Left renal cortex interstitium (tissue), 4 donors: ENCODE results near the gene BTK. TPM values are rescaled to one million over a fixed set of nuclear protein-coding genes. Genes with fewer than 3 reads are reported as not detected.

ENCODE experiments used
- DNase-seq, 4 donors: peaks; one replicate each; pipeline ENCODE4 v3.0.0-alpha.2; 2013; ENCODE audit warnings: low read depth in 4 of 4, low spot score in 2 of 4, missing footprints in 1 of 4
- polyA plus RNA-seq, 4 donors: library from polyadenylated mRNA; unstranded; fragments of 120-200 nt; gene quantifications; one replicate each; pipeline ENCODE4 v1.2.1, GENCODE V29; 2013; ENCODE audit not compliant: insufficient read length in 4 of 4

The BTK gene
- 1 to 10 TPM; 1.8 to 2.8 (median 2.4) TPM for polyA plus RNA-seq

DNA sequence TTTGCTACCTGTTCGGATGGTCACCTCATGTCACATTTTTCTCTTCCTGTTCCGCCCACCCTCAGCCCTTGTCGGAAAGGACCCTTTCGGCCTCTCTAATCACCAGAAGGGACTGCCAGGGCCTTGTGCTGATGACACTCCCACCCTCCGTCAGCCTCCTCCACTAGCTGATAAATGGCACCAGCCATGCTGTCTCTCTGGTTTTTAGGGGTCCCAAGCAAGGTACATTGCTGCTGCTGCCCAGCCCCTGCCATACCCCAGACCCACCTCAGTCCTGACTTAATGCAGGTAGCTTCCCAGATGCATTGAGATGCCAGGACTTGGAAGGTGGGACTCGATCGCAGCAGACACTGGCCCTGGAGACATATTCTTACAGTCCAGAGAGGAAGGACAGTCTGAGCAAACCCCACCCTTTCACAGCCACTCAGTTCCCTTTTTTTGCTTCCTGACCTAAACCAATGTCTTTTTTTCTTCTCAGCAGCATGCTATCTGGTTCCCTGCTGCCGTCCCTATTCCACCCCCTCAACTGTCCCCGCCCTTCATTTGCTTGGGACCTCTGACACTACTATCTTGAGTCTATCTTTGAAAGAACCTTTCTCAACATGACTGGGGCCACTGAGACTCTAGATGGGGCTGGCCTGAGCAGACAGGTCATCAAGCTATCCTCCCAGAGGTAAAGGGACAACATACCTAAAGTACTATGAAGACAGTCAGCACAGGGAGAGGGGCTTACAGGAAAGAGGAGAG lies at the start of gene BTK:
Gene BTK, minus strand, starts transcription at position 397 of the 747 bp plus-strand sequence. CDS start 10,907 bp downstream, outside the sequence.
- no peak for DNase-seq

DNA sequence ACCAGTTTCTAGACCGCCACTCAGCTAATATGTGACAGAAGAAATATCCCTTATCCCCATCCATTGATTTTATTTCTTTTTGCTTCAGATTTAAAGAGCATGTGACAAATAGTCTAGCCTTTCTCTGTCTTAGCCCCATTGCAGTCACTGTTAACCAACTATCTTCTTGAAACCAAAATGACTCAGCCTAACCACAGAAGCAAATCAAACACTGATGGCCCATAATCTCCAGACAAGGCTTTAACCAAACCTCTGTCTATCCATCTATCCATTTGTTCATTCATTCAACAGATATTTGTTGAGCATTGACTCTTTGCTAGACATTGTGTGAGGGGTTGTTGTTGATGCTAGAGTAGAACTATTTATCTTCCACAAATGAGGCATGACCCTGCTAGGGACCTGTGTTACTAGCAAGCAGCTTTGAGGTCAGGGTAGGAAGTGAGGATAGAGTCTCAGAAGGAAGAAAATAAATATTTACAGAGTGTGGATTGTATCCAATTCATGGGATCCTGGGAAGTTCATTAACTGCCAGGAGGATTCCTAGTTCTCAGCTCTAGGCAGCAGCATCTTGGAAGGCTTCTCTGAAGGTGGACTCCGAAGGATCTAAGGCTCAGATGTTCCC lies 44.6 kb upstream of the BTK start:
- DNase-seq = no peak

DNA sequence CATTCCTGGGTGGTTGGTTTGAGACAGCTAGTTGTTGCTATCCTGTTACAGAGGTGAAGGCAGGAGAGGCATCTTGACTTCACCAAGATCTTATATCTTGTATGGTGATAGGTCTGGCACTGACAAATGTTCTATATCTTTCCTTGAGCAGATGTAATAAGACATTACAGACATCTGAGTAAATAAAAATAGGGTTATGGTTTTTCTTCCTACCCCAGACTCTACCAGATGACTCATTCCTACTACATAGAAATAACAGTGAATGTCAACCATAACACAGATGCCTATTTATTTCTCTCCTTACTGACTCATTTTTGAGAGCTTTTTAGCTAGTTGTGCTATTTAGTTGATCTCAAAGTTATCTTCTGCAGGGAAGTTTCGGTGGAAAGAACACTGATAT lies 43.9 kb upstream of the BTK start:
- DNase-seq = no peak

DNA sequence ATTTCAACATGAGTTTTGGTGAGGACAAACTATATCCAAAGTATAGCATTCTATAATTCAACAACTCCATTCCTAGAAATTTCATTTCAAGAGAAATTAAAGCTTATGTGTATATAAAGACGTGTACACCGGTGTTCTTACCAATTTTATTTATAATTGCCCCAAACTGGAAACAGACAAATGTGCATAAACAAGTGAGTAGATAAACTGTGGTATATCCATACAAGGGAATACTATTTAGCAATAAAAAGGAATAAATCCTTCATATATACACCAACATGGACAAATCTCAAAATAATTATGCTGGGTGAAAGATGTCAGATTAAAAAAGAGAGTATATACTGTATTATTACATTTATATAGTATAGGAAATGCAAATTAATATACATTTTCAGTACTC lies 42.0 kb upstream of the BTK start:
- no peak for DNase-seq

DNA sequence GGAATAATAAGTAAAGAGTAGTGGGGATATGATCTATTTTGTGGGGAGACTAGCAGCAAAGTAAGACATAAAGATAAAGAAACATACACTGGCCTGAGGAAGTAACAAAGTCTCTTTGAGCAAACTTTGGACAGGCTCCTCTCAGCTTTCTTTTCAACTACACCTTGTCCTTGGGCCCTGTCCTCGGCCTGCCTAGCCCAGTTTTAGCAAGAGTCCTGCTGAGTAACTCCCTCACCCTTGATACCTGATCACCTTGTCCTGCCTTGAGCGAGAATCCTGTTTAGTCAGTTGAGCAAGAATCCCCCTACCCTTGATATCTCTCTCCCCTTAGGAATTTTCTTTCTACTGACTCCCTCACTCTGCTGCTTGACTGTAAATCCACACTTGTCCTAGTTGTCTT lies 33.5 kb upstream of the BTK start:
- DNase-seq = no peak

DNA sequence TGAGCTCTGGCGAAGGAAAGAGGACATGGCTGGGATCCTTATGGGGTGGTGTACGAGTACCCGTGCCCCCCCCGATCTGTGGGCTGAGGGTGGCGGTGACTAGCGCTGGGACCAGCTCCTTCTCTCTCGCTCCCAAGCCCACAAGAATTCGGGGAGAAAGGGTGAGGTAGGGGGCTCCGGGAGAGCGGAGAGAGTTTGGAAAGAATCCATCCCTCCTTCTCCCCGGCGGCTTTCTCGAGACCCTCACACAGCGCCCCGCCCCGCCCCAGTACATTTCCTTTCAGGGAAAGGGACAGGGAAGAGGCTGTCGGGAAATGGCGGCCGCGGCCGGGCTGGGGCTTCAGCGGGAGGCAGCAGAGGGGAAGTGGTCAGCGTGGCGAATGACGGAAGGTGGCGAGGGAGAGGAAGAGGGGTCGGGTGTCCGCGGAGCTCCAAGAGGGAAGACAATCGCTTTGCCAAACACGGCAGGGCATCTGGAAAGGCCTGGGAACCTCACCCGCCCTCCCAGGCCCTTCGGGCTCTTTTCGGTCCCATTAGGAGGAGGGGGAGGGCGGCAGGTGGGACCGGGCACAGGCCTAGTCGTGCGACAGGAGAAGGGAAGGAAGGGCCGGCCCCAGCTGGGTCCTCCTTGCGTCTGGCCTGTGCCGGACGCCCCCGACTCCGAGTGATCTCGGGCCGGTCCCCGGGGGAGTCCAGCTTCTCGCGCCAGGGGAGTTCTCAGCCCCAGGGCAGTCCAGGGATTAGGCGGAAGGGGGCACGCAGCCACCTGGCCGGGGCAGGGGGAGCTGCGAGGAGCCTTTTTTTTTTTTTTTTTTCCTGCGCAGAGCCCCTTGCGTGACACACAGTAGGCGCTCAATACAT lies 32.2 kb upstream of the BTK start:
- peak in 1 of 4 donors; percentile 20 for DNase-seq

DNA sequence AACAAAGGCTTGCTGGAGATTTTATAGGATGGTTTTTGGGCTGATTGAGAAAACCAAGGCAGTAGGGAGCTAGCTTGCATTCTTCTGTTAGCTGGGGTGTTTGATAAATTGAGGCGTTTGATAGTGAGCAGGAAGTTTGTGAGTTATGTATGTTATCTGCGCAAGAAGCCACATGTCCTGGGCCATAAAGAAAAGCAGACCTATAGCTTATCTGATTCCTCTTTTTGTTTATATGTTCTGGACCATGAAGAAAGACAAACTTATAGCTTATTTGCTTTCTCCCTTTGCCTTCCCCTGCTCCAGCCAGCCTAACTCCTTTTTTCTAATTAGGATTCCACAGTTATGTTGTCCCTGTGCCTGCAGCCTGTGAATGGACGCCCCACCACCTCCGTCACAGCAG lies 31.2 kb upstream of the BTK start:
- no peak for DNase-seq

DNA sequence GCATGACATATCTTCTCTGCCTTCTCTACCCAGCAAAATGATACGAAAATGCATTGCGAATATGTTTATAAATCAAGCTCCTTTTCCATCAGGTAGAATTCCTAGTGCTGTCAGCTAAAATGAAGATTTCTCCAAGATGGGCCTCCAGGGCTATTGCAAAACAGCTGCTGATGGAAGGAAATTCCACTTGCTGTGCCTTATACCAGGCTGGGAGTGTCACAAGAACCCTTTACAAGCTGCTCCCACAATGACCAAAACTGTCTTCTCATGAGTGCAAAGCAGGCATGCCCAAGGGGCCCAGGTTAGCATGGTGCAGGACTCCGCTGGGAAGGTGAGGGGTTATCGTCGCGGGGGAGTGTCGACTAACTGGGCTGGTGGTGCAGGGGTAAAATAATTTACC lies 30.7 kb upstream of the BTK start:
- DNase-seq = no peak

DNA sequence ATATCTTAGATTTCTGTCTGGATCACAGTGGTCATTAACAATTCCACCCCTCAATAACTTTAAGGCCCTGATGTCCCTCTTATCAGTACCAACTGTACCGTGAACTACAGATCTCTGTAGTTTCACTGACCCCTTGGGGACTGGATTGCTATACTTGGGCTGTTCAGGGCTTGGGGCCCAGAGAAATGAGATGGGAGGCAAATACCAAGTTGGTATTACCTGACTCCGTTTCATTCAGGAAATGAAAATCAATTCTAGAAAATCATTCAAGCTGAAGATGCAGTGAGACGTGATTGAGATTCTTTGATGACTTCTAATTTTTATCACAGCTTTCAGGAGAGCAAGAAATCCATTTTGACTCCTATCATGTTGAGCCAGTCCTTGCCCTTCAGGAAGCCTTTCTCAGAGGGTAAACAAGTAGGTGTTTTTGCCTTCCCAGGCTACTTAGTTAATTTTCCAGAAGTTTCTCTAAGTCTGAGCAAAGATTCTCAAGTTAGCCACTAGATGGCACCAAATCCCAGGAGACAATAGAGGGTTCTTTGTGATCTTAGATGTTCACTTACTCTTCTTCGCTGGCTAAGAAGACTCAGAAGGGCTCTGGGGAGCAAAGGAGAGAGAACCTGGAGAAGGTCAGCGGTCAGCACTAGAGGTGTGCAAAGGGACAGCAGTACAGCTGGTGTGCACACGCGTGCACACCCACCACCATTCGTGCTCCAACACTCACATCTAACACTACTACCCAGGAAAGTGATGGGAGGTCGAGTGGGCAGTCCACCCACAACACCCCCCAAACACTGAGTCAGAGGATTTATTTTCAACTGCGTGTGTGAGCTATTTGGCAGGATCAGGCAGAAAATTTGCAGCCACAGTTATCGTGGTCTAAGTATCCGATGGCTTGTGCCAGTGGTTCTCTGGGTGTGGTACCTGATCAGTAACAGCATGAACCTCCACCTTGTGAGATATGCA lies 29.5 kb upstream of the BTK start:
- no peak for DNase-seq

DNA sequence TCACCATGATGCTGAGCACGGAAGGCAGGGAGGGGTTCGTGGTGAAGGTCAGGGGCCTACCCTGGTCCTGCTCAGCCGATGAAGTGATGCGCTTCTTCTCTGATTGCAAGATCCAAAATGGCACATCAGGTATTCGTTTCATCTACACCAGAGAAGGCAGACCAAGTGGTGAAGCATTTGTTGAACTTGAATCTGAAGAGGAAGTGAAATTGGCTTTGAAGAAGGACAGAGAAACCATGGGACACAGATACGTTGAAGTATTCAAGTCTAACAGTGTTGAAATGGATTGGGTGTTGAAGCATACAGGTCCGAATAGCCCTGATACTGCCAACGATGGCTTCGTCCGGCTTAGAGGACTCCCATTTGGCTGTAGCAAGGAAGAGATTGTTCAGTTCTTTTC lies 26.0 kb upstream of the BTK start:
- no peak for DNase-seq

DNA sequence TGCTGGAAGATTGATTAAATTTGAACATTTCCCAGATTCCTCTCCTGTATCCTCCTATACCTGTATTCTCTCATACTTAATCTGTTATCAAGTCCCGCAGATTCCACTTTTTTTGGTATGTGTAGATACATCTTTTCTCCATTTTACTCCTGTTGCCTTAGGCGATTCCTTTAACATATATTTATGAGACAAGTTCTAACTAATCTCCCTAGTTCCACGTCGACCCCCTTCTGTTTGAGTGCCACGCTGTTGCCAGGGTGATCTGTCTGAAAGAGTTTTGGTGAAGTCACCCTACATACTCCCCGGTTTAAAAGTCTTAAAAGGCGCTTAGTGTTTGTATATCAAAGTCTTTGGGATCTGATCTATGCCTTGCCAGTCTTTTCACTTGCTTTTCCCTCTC lies 24.5 kb upstream of the BTK start:
- no peak for DNase-seq

DNA sequence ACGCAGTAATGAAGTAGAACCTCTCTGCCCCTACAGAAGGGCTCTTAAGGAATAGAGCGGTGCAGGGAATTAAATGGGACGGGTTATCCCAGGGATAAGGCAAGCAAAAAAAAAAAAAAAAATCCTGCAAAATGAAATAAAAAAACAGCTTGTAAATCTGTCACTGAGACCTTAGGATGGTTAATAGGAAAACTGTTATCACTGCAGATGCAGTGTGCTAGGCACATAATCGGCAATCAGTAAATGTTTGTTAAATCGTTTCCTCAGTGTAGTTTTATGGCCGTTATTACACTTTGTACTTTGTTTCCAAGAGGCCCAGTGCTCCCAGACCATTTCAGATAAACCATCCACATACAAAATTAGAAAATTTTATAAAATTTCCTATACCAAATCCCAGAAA lies 23.1 kb upstream of the BTK start:
- no peak for DNase-seq

DNA sequence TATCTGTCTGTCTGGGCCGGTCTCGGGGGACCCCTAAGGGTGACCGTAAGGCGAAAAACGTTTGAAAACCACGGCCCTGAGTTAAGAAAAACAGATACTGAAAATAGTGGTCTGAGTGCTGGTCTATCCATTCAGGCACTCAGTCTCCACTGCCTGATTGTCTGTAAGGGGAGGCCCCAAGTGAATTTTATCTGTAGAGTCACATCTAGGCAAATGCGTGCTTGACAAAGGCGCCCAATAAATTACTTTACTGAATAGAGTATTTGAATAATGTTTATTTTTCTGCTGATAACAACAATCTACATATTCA lies 22.5 kb upstream of the BTK start:
- no peak for DNase-seq

DNA sequence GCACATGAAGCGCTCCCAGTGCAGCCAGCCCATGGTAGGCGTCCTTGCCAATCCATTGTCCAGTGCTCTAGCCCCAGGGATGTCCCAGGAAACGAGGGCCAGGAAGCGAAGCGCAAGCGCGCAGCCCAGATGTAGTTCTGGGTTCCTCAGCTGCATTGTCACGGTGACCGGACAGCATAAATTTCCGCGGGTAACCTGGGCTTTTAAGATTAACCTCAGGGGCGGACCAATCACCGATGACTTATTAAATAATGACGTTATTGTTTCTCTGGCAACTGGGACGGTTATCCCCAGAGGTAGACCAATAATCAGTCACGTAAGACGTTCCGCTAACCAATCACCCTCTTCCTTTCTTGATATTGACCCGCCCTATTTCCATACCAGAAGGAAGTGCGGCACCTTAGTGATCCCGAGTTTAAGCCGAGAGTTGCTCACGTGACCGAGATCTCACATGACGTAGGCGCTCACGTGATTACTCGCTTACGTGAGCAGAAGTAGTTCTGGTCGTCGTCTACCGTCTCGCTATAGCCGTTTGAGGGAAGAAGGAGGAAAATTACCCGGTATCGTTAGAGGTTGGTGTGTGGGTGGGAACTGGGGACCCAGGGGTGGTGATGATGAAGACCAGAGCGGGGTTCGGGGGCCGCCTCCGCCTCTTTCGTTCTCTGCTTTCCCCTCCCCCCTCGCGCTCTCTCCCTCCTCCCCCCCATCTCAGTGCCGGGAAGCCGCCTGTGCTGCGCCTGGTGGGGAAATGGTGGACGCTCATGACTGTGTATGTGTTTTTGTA lies 21.9 kb upstream of the BTK start, which contains the start of the genes GLA and HNRNPH2:
Gene GLA, minus strand, starts transcription at position 178 of the 784 bp plus-strand sequence. Its CDS starts 22 bp downstream, at position 156.
Gene HNRNPH2, plus strand, starts transcription at position 475 of the 784 bp plus-strand sequence. CDS start 3,767 bp downstream, outside the sequence.
- peak; percentile 88 to 96 (median 91) for DNase-seq

DNA sequence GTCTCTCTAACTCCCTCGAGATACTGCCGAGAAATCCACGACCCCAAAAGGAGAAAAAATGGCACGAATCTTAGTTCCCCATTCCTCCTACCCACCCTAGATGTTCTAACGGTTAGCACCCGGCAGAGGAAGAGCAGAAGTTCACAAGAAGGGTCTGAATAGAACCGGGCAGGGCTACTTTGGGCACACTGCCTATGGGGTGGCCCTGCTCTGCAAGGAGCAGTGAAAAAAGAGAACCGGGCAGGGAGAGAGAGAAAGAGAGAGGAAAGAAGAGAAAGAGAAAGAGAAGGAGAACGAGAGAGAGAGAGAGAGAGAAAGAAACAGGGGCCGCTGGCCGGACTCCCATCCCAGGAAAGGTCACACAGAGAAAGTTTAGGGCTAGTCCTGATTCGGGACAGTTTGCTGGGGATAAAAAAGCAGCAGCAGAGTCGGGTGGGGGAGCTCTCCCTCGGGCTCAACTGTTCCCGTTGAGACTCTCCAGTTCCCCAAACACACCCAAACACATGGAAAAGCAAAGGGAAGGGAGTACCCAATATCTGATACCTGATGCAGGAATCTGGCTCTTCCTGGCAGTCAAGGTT lies 21.3 kb upstream of the BTK start:
- no peak for DNase-seq

DNA sequence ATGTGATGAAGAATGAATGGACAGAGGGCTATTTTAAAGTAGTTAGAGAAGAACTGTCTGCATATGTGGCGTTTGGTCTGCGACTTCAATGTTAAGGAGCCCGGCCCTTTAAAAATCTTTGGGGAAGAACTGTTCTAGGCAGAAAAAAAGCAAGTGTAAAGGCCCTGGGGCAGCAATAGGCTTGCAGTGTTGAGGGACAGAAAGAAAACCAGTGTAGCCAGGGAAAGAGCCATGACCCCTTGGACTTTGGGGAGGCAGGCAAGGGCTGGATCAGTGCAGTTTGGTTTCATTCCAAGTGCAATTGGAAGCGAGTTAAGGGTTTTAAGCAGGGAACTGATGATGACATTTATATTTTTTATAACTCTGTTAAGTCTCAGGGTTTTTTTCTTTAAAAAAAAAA lies 13.8 kb upstream of the BTK start:
- no peak for DNase-seq

DNA sequence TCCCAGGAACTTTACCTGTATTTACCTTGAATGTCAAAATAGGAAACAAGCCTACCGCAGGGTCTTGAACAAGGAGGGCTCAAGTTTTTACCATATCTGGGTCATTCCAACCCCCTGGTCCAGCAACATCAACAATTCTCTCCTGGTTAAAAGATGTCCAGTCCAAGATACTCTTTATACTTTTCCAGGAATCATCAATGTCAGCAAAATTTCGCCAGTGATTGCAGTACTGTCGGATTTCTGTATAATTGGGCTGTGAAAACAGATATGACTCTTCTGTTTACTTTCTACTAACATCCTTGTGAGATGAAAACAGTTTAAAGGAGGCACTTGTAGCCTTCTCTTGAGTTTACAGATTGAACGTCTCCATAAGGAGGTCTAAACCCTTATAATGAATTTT lies 12.7 kb upstream of the BTK start:
- no peak for DNase-seq

DNA sequence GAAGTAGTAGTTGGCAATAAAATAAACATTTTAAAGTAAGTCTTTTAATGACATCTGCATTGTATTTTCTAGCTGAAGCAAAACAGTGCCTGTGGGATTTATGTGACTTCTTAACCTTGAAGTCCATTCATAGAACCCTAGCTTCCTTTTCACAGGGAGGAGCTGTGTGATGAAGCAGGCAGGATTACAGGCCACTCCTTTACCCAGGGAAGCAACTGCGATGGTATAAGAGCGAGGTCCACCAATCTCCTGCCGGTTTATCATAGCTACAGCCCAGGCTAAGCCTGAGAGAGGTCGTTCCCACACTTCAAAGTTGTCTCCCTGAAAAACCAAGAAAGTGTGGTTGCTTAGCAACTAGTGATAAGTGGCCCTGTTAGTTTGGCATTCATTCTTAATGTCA lies 11.8 kb upstream of the BTK start:
- no peak for DNase-seq

DNA sequence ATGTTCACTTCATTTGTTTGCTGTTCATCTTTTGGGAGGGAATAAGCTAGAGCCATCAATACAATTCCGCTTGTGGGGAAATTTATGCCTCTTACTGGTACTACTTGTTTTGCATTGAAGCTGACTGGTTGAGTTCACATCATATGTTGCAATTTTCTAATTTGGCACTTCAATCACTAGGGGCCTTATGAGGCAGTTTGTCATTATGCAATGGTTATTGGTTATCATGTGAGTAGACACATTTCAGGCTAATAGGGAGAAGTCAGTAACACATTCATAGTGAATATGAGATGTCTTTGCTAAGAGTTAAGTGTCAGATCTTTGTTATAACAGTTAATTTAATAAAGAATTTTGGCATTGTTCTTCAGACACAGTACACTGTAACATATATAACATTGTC lies 9.8 kb upstream of the BTK start:
- no peak for DNase-seq
